OCI-LY1 (cell line): ENCODE results near the gene AAMDC.

Experiments used
- H2AFZ ChIP-seq: fragments of 200-600 bp; sonication (generic), shearing (Covaris generic); 2 replicates; pipeline ENCODE4 v1.6.0; 2014; ENCODE audit warnings: antibody characterized with exemption, mild to moderate bottlenecking, low read length
- H3F3A ChIP-seq: fragments of 200-600 bp; sonication (generic), shearing (Covaris generic); 2 replicates; pipeline ENCODE4 v1.6.0; 2014; ENCODE audit warnings: mild to moderate bottlenecking, antibody characterized with exemption, low read length, moderate library complexity; ENCODE audit not compliant: insufficient read depth
- H3K27ac ChIP-seq: fragments of 200-600 bp; sonication (generic); 2 replicates; pipeline ENCODE4 v1.5.1; 2014; ENCODE audit warnings: low read length, mixed run types, mild to moderate bottlenecking, low read depth; ENCODE audit not compliant: poor library complexity, severe bottlenecking
- H3K27me3 ChIP-seq: fragments of 200-600 bp; sonication (generic); 2 replicates; pipeline ENCODE4 v1.6.0; 2014; ENCODE audit warnings: antibody characterized with exemption, mild to moderate bottlenecking, low read length, moderate library complexity; ENCODE audit not compliant: insufficient read depth
- H3K36me3 ChIP-seq: fragments of 200-600 bp; sonication (generic); 2 replicates; pipeline ENCODE4 v1.6.1; 2014; ENCODE audit warnings: mild to moderate bottlenecking, antibody characterized with exemption, low read length, moderate library complexity, mixed read lengths; ENCODE audit not compliant: insufficient read depth
- H3K4me1 ChIP-seq: fragments of 200-600 bp; sonication (generic); 2 replicates; pipeline ENCODE4 v1.5.1; 2014; ENCODE audit warnings: mild to moderate bottlenecking, low read length, moderate library complexity; ENCODE audit not compliant: insufficient read depth, severe bottlenecking
- H3K4me2 ChIP-seq: fragments of 200-600 bp; sonication (generic), shearing (Covaris generic); 2 replicates; pipeline ENCODE4 v1.6.1; 2014; ENCODE audit warnings: low read length
- H3K4me3 ChIP-seq: fragments of 200-600 bp; sonication (generic); 2 replicates; pipeline ENCODE4 v1.5.1; 2014; ENCODE audit warnings: low read length, low read depth, mild to moderate bottlenecking, mixed read lengths; ENCODE audit not compliant: poor library complexity, severe bottlenecking
- H3K79me2 ChIP-seq: fragments of 200-600 bp; shearing (Covaris generic); 2 replicates; pipeline ENCODE4 v1.6.1; 2016; ENCODE audit warnings: mixed run types, low read length, mixed read lengths; ENCODE audit not compliant: insufficient read depth
- H3K9ac ChIP-seq: fragments of 200-600 bp; sonication (generic), shearing (Covaris generic); 2 replicates; pipeline ENCODE4 v1.6.1; 2014; ENCODE audit warnings: mild to moderate bottlenecking, low read length, mixed read lengths
- H3K9me2 ChIP-seq: fragments of 200-600 bp; sonication (generic), shearing (Covaris generic); 2 replicates; pipeline ENCODE4 v1.6.1; 2014; ENCODE audit warnings: low read depth, mild to moderate bottlenecking, low read length, mixed read lengths
- H3K9me3 ChIP-seq: fragments of 200-600 bp; shearing (Covaris generic); 2 replicates; pipeline ENCODE4 v1.6.1; 2014; ENCODE audit warnings: low read length, mixed read lengths
- H4K20me1 ChIP-seq: fragments of 200-600 bp; sonication (generic), shearing (Covaris generic); 2 replicates; pipeline ENCODE4 v1.6.0; 2016; ENCODE audit warnings: mild to moderate bottlenecking, low read length; ENCODE audit not compliant: insufficient read depth
- CTCF ChIP-seq: fragments of 200-600 bp; sonication (generic), shearing (Covaris generic); IDR thresholded peaks from 2 replicates; pipeline ENCODE4 v1.5.1; 2017; ENCODE audit warnings: mild to moderate bottlenecking, antibody characterized with exemption, low read length, moderate library complexity, mixed read lengths
- EZH2 ChIP-seq: fragments of 200-600 bp; sonication (generic), shearing (Covaris generic); IDR thresholded peaks from 2 replicates; pipeline ENCODE4 v1.8.0; 2017; ENCODE audit warnings: borderline replicate concordance, mixed run types, mild to moderate bottlenecking, antibody characterized with exemption, low read length, moderate library complexity, mixed read lengths

AAMDC gene

GRCh38 chr11:77789731-77790476 lies 31.0 kb upstream of the AAMDC start:
- no peaks in the 10 kb centered on the region for H3K4me1 ChIP-seq
- H3K27ac ChIP-seq: no peak overlapping the region
- H2AFZ ChIP-seq: no peak overlapping the region
- peaks cover 10% of the 10 kb centered on the region for H3K9me3 ChIP-seq
- no peaks in the 10 kb centered on the region for H3K9me2 ChIP-seq
- H3K36me3 ChIP-seq: peaks cover 19% of the 10 kb centered on the region
- no peaks in the 10 kb centered on the region for H3F3A ChIP-seq
- H3K4me3 ChIP-seq: no peak overlapping the region
- H3K4me2 ChIP-seq: no peak overlapping the region
- H3K9ac ChIP-seq: no peak overlapping the region
- TF ChIP-seq CTCF (no peak), EZH2 (no peak)
- peaks cover 60% of the 10 kb centered on the region for H3K79me2 ChIP-seq
- H4K20me1 ChIP-seq: peaks cover 2% of the 10 kb centered on the region; the same call in 1 of the 2 replicates
- no peaks in the 10 kb centered on the region for H3K27me3 ChIP-seq

GRCh38 chr11:77791301-77791700 lies 29.6 kb upstream of the AAMDC start:
- TF ChIP-seq EZH2 (no peak), CTCF (no peak)
- no peak overlapping the region for H3K27ac ChIP-seq
- H4K20me1 ChIP-seq: peaks cover 2% of the 10 kb centered on the region; the same call in 1 of the 2 replicates
- no peaks in the 10 kb centered on the region for H3K9me2 ChIP-seq
- H3K9me3 ChIP-seq: peaks cover 10% of the 10 kb centered on the region
- no peak overlapping the region for H3K4me2 ChIP-seq
- no peaks in the 10 kb centered on the region for H3K4me1 ChIP-seq
- H3K79me2 ChIP-seq: peaks cover 66% of the 10 kb centered on the region
- peaks cover 19% of the 10 kb centered on the region for H3K36me3 ChIP-seq
- no peaks in the 10 kb centered on the region for H3F3A ChIP-seq
- no peak overlapping the region for H2AFZ ChIP-seq
- H3K27me3 ChIP-seq: no peaks in the 10 kb centered on the region
- no peak overlapping the region for H3K4me3 ChIP-seq
- no peak overlapping the region for H3K9ac ChIP-seq

DNA sequence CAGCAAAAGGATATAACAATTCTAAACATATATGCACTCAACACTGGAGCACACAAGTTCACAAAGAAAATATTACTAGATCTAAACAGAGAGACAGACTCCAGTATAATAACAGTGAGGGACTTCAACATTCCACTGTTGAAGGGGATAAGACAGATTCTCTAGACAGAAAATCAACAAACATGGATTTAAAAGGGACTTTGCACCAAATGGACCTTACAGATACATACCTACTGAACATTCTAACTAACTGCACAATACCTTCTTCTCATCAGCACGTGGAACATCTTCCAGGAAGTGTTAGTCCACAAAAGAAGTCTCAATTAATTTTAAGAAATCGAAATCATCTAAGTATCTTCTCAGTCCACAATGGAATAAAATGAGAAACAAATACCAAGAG lies 27.0 kb upstream of the AAMDC start:
- peaks cover 2% of the 10 kb centered on the region; the same call in 1 of the 2 replicates for H4K20me1 ChIP-seq
- H3K9me3 ChIP-seq: peaks cover 10% of the 10 kb centered on the region

More for the DNA sequence above, 27.0 kb upstream of the AAMDC start:
- Histone ChIP-seq H2AFZ (no peak overlapping the region), H3K27ac (no peak overlapping the region), H3K36me3 (peaks cover 24% of the 10 kb centered on the region), H3K79me2 (peaks cover 62% of the 10 kb centered on the region), H3K4me3 (no peak overlapping the region), H3K4me2 (no peak overlapping the region), H3K9ac (no peak overlapping the region), H3K27me3 (no peaks in the 10 kb centered on the region), H3K9me2 (no peaks in the 10 kb centered on the region), H3F3A (no peaks in the 10 kb centered on the region), H3K4me1 (no peaks in the 10 kb centered on the region)
- no peak for TF ChIP-seq EZH2
- TF ChIP-seq CTCF: no peak
